B cell (primary cell): Measurements from ENCODE around the gene IGFALS. TPM values are rescaled to one million over a fixed set of nuclear protein-coding genes. Genes with fewer than 3 reads are reported as not detected.

Experiments
- ATAC-seq: fragments of 200-7000 bp; cut with Tn5 transposase; one replicate; pipeline ENCODE4 v1.10.0; 2021; ENCODE audit warnings: low read depth, mild to moderate bottlenecking, moderate number of reproducible peaks, moderate library complexity
- CTCF ChIA-PET: fragments of 350-600 bp; sonication (Branson Sonifier 250); formaldehyde crosslinking; loops from one replicate; lab custom pipeline; 2021; ENCODE audit warnings: antibody characterized with exemption, inconsistent platforms; lab: Charles Lee
- POLR2A ChIA-PET: fragments of 350-600 bp; sonication (Branson Sonifier 250); formaldehyde crosslinking; loops from one replicate; lab custom pipeline; 2021; ENCODE audit warnings: antibody characterized with exemption; lab: Charles Lee
- DNase-seq: peaks from one replicate; pipeline ENCODE4 v3.0.0; 2013
- H2AFZ ChIP-seq: 2 replicates; pipeline ENCODE4 v1.6.1; 2012; ENCODE audit warnings: mild to moderate bottlenecking, low read depth, low read length; ENCODE audit not compliant: insufficient read depth, poor library complexity, severe bottlenecking
- H3K27ac ChIP-seq, 2 donors: 1 replicate in 1 of 2; 2 replicates in 1 of 2; pipeline ENCODE4 v1.5.1; 2012 to 2013; ENCODE audit warnings: low read length in 2 of 2, mild to moderate bottlenecking in 2 of 2, moderate library complexity in 1 of 2
- H3K27me3 ChIP-seq, 4 experiments: fragments of 200-600 bp in 1 of 4; sonication (generic) in 1 of 4; replicated peaks in 1 of 4; 1 replicate in 2 of 4; 2 replicates in 2 of 4; pipeline versions ENCODE4 v1.6.1 to v1.7.0; 2013 to 2016; ENCODE audit warnings: low read length in 3 of 4, mild to moderate bottlenecking in 2 of 4, mixed read lengths in 1 of 4, moderate library complexity in 1 of 4; ENCODE audit not compliant: insufficient read depth in 4 of 4, control insufficient read depth in 3 of 4; ENCODE audit errors: control extremely low read depth in 1 of 4
- H3K36me3 ChIP-seq, 2 experiments: replicated peaks in 1 of 2; 1 replicate in 1 of 2; 2 replicates in 1 of 2; pipeline versions ENCODE4 v1.6.1 to v1.7.1; 2013; ENCODE audit warnings: low read length in 1 of 2; ENCODE audit not compliant: insufficient read depth in 2 of 2, control insufficient read depth in 1 of 2; ENCODE audit errors: control extremely low read depth in 1 of 2, extremely low read depth in 1 of 2
- H3K4me1 ChIP-seq, 2 donors: fragments of 200-600 bp in 1 of 2; sonication (generic) in 1 of 2; 1 replicate in 1 of 2; 2 replicates in 1 of 2; pipeline versions ENCODE4 v1.5.1 to v1.6.1; 2013 to 2017; ENCODE audit warnings: low read length in 2 of 2; ENCODE audit not compliant: control insufficient read depth in 2 of 2, insufficient read depth in 2 of 2
- H3K4me2 ChIP-seq: replicated peaks from 2 replicates; pipeline ENCODE3; 2012; ENCODE audit warnings: mild to moderate bottlenecking, low read depth, low read length; ENCODE audit not compliant: poor library complexity, severe bottlenecking
- H3K4me3 ChIP-seq, 5 experiments: fragments of 200-600 bp in 1 of 5; sonication (generic) in 1 of 5; 1 replicate in 3 of 5; 2 replicates in 2 of 5; pipeline versions ENCODE4 v1.5.1 to v1.7.0; 2011 to 2016; ENCODE audit warnings: low read length in 4 of 5, mild to moderate bottlenecking in 4 of 5, low read depth in 2 of 5, control low read depth in 1 of 5, moderate library complexity in 1 of 5; ENCODE audit not compliant: insufficient read depth in 1 of 5; ENCODE audit errors: control extremely low read depth in 1 of 5, extremely low read depth in 1 of 5
- H3K79me2 ChIP-seq: fragments of 200-600 bp; sonication (generic); one replicate; pipeline ENCODE4 v1.6.0; 2016; ENCODE audit warnings: low read length; ENCODE audit not compliant: control insufficient read depth, insufficient read depth
- H3K9ac ChIP-seq: fragments of 200-600 bp; sonication (generic); 2 replicates; pipeline ENCODE4 v1.6.1; 2017; ENCODE audit warnings: mild to moderate bottlenecking, low read length, moderate library complexity
- H3K9me3 ChIP-seq, 3 donors: one replicate each; pipeline versions ENCODE4 v1.6.1 to v1.7.1; 2013; ENCODE audit warnings: low read length in 2 of 3; ENCODE audit not compliant: control insufficient read depth in 2 of 3, insufficient read depth in 1 of 3; ENCODE audit errors: control extremely low read depth in 1 of 3
- H4K20me1 ChIP-seq: 2 replicates; pipeline ENCODE4 v1.6.0; 2012; ENCODE audit warnings: mild to moderate bottlenecking, low read length; ENCODE audit not compliant: insufficient read depth, control insufficient read depth, poor library complexity, severe bottlenecking
- H3K27ac Mint-ChIP-seq: one replicate; pipeline ENCODE4 v1.8.0; 2021; ENCODE audit warnings: mixed read lengths
- H3K27me3 Mint-ChIP-seq: one replicate; pipeline ENCODE4 v1.8.0; 2021; ENCODE audit warnings: mixed read lengths
- H3K4me1 Mint-ChIP-seq: one replicate; pipeline ENCODE4 v1.8.0; 2021; ENCODE audit warnings: mixed read lengths
- H3K4me3 Mint-ChIP-seq: one replicate; pipeline ENCODE4 v1.8.0; 2021; ENCODE audit warnings: mixed read lengths
- H3K9me3 Mint-ChIP-seq: one replicate; pipeline ENCODE4 v1.8.0; 2022; ENCODE audit warnings: mixed read lengths; ENCODE audit not compliant: insufficient read depth
- CTCF ChIP-seq: fragments of 200-600 bp; IDR thresholded peaks from one replicate; pipeline ENCODE4 v1.8.0; 2022; ENCODE audit warnings: antibody characterized with exemption, mild to moderate bottlenecking
- EZH2 ChIP-seq: IDR thresholded peaks from 2 replicates; pipeline ENCODE4 v1.6.1; 2012; ENCODE audit warnings: borderline replicate concordance, low read depth, mild to moderate bottlenecking, moderate library complexity, low read length; ENCODE audit not compliant: insufficient read depth, poor library complexity, severe bottlenecking
- WGBS: methylation state at CpG from one replicate; pipeline ENCODE4 v1.1.5; 2013; ENCODE audit warnings: missing lambda C conversion rate; ENCODE audit not compliant: insufficient coverage; 5-methylcytosine and 5-hydroxymethylcytosine counted together
- intact Hi-C: fragments of 100-400 bp; cut with micrococcal nuclease; formaldehyde crosslinking; loops from one replicate; pipeline ENCODE4 v1.10.0; 2022
- polyA plus RNA-seq: library from polyadenylated mRNA; depleted of rRNA; stranded (reverse); fragments of >200 nt; gene quantifications from 2 replicates; pipeline ENCODE4 v1.2.3, GENCODE V29; 2012
- total RNA-seq, 2 donors: library from RNA; stranded (reverse); fragments of 120-200 nt in 1 of 2; gene quantifications; 1 replicate in 1 of 2; 2 replicates in 1 of 2; pipeline versions ENCODE4 v1.2.3 to v1.2.4, GENCODE V29; 2013 to 2022

IGFALS gene
- total and polyA plus RNA-seq, 2 donors (not counting 1 experiment from before 2014, with no cell fraction given), result 0.49 TPM; not detected in 1

DNA sequence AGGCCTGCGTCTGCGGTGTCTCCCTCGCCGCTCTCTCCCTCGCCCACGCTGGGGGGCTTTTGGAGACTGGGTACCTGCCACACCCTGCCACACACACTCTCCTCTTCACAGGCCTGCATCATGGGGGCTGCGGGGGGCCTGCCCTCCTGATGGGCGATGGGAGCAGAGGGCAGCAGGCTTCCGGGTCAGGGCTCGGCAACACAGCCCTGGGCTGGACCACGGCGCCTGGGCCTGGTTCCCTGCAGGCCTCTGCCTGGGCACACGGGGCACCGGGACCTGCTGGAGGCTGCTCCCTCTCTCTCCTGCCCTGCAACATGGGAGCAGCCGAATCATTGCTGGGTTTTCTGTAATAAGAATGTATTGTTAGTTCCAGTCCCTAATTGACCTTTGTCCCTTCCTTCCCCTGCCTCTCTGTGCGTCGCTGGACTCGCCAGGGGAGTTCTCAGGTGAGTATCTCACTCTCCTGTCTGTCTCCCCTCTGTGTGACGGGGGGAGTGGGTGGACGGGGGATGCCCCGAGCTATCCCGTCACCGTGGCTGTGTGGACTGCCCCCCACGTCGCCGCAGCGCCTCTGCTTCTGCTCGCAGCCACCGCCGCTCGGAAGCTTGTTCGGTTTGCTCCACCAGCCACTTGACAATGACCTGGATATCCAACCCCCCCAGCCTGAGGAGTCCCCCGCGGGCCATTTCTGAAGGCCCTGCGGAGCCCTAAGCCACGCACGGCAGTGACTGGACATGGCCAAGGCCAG, 35.6 kb downstream of the IGFALS start:
- ATAC-seq (no peak), DNase-seq (no peak)
- no peaks in the 10 kb centered on the region for H3K27me3 ChIP-seq
- no peak overlapping the region for H3K27ac ChIP-seq
- intact Hi-C loops, result no loop called here
- Mint-ChIP-seq H3K9me3 (no peaks in the 10 kb centered on the region), H3K4me1 (no peaks in the 10 kb centered on the region), H3K27ac (no peak overlapping the region), H3K4me3 (no peak overlapping the region), H3K27me3 (no peaks in the 10 kb centered on the region)
- peaks cover 0 to 51% of the 10 kb centered on the region in 2 experiments for H3K36me3 ChIP-seq
- no peaks in the 10 kb centered on the region for H3K79me2 ChIP-seq
- no peak for TF ChIP-seq CTCF
- WGBS, result 96% methylated on average over 30 of the region's 37 CpGs
- H3K4me2 ChIP-seq, result no peak overlapping the region
- CTCF ChIA-PET, result no interaction called here
- H3K4me1 ChIP-seq, result no peaks in the 10 kb centered on the region
- no peak overlapping the region for H3K9ac ChIP-seq
- POLR2A ChIA-PET, result no interaction called here
- no peaks in the 10 kb centered on the region for H3K9me3 ChIP-seq
- H3K4me3 ChIP-seq, result no peak overlapping the region
- peaks cover 4% of the 10 kb centered on the region for H4K20me1 ChIP-seq
- no peak overlapping the region for H2AFZ ChIP-seq

GRCh38 chr16:1754204-1754603, 39.3 kb downstream of the IGFALS start:
- Histone ChIP-seq H3K79me2 (peaks cover 4% of the 10 kb centered on the region), H3K4me1 (no peaks in the 10 kb centered on the region), H2AFZ (no peak overlapping the region), H3K36me3 (peaks cover 0 to 43% of the 10 kb centered on the region in 2 experiments), H4K20me1 (peaks cover 10% of the 10 kb centered on the region), H3K9me3 (no peaks in the 10 kb centered on the region), H3K9ac (no peak overlapping the region), H3K4me2 (no peak overlapping the region), H3K27ac (no peak overlapping the region), H3K4me3 (no peak overlapping the region), H3K27me3 (no peaks in the 10 kb centered on the region)
- ATAC-seq (no peak), DNase-seq (no peak)
- Mint-ChIP-seq H3K27me3 (no peaks in the 10 kb centered on the region), H3K9me3 (no peaks in the 10 kb centered on the region), H3K27ac (no peak overlapping the region), H3K4me3 (no peak overlapping the region), H3K4me1 (no peaks in the 10 kb centered on the region)
- ChIA-PET POLR2A (no interaction called here), CTCF (no interaction called here)
- intact Hi-C loops, result no loop called here
- WGBS, result 95% methylated on average over 9 of the region's 12 CpGs
- TF ChIP-seq EZH2 (no peak), CTCF (no peak)
